Cardiac septum (tissue), 1 donor: ENCODE measurements around the gene LIME1. TPM values are rescaled to one million over a fixed set of nuclear protein-coding genes. Genes with fewer than 3 reads are reported as not detected.

ENCODE experiments used
- DNase-seq: peaks from one replicate; pipeline ENCODE4 v3.0.0-alpha.2; 2020; ENCODE audit warnings: low spot score
- intact Hi-C: fragments of 100-400 bp; cut with DNase I; formaldehyde crosslinking; loops from one replicate; pipeline ENCODE4 v1.14.0; 2022
- total RNA-seq: library from RNA; stranded (reverse); fragmentation: NEBNext Ultra II Directional; extraction: Animal tissue kit (Norgen Biotek cat#: 25700); gene quantifications from one replicate; pipeline ENCODE4 v1.2.1, GENCODE V29; 2021
- donor health status: DM: no; HTN: no; CAD: no.

The LIME1 gene
- total RNA-seq, 1 donor from 2014 or later, result 5.0 TPM

DNA sequence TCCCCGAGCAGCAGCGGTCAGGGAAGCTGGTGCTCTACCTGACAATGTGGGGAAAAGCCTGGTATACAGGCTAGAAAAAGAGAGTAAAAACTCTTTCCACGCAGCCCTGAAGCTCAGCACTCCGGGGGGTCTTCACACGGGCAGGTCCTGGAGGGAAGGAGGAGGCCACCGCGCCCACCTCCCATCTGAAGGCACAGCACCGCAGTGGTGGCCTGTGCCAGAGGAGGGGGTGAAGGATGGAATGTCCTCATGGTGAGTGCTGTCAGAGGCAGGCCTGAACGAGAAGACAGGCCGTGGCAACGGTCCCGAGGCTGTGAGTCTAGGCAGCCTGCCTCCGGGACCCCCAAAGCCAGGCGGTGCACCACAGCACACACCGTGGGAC is 9.0 kb downstream of the LIME1 start:
- no peak for DNase-seq
- intact Hi-C loops, result no loop called here

DNA sequence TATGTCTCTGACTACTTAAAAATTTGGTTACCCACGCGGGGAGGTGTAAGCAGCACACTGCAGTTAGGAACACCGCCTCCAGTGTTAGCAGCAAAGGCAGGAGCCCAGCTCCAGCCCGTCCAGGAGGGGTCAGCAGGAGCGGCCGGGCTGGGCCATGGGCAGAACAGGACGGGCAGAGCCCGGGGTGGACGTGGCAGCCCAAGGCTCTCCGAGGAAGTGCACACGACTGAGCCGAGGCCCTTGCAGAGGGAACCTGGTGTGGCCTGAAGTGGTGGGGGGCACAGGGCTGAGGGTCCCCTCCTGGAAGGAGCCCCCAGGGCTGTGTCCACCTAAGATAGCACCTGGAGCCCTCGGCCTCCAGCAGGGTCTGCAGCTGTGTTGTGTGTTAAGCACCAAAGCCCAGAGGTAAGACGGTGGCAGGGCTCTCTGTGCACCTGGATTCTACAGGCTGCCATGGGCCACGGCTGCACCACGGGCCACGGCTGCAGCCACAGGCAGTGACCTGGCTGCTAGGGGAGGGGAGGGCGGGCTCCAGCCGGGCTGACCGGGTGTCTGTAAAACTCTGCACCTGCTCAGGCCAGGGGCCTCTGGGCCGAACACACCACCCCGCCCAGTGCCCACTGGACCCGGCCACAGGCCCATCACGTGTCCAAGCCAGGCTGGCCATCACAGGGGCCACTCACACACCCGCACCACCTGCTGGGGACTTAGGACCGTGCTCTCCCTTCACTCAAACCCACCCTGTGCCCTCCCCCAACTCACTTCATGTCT is 9.7 kb downstream of the LIME1 start:
- intact Hi-C loops, result no loop called here
- no peak for DNase-seq

GRCh38 chr20:63746751-63747315 is 10.4 kb downstream of the LIME1 start:
- intact Hi-C loops, result no loop called here
- peak; percentile 71 for DNase-seq

DNA sequence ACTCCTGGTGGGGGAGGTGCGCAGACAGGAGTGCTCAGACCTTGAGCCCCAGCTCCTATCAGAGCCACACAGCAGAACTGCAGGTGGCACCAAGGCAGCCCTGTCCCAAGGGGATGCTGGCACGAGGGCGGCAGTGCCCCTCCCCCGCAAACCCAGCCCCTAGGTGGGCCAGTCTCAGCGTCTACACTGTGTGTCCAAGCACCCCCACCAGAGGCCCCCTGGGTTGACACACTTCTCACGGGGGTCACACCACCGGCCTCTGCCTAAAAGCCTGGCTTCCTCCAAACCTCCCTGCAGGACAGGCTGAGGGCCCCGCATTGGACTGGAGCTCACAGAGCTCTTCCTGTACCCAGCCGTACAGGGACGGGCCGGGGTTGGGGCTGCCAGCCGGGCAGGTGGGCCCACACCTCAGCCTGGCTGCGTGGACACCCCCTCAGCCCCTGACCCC is 11.2 kb downstream of the LIME1 start:
- intact Hi-C loops, result no loop called here
- DNase-seq, result peak; percentile 67

DNA sequence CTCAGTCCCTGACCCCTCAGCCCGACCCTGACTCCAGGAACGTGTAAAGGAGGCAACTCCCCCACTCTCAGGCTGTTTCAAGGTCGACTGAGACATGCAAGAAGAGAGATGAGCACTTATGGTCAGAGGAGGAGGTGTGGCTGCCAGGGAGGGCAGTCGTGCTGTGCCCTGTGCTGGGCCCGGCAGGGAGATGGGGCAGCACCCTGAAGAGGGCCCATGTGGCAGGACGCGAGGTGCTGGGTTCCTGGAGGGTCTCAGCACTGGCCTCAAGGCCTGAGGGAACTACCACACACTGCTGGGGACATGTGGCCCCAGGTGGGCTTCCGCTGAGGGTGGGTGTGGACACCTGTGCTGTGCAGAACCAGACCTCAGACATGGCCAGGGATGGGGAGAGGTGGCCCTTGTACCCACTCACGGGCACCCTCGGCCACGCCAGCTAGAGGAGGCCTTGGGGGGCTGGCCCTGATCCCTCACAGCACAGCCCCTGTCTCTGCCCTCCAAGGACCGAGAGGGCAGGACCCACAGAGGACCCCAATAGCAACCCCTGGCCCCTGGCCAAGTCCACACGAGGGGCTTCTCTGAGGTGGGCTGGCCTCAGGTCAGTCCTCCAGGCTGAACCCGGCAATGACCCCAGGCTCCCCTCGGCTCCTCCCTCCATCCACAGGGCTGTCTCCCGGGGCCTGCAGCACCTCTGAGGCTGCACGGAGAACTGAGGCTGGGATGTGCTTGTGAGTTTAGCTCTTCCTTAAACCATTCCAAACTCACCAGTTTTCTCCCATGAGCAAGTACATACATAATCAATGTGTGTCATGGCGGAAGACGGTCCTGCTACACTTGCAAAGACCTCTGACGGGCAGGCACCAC is 11.8 kb downstream of the LIME1 start:
- DNase-seq, result peak; percentile 74
- intact Hi-C loops, result no loop called here

- intact Hi-C loops, result no loop called here
- DNase-seq, result peak; percentile 55
Observed at GRCh38 chr20:63748934-63749270, 12.4 kb downstream of the LIME1 start.

DNA sequence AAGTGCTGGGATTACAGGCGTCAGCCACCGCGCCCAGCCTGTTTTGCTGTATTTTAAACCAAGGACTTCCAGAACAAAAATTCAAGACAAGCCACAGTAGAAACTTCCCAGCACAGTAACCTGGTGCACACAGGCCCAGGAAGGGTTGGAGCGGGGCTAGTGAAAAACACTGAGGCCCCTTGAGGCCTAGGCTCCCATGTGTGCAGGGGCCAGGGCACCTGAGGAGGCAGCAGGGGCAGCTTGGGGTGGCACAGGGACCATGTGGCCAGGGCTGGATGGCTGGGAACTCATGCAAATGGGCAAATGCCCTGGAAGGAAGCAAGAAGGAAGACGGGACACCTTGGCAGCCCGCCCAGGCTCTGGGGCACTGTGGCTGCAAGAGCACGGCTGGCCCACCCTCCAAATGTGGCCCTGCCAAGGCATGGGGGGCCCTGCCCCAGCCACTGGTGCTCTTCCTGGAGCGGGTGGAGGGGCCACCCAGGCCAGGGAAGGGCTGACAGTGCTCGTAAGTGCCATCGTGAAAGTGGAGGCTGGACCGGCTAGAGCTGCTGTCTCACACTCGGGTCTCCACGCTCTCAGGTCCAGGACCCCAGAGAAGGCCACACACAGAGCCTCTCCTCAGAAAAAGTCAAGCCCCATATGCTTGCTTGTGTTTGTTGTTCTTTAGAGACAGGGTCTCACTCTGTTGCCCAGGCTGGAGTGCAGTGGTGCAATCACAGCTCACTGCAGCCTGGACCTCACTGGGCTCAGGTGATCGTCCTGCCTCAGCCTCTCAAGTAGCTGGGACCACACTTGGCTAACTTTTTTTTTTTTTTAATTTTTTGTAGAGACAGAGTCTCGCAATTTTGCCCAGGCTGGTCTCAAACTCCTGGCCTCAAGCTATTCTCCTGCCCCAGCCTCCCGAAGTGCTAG is 13.4 kb downstream of the LIME1 start:
- intact Hi-C loops, result no loop called here
- no peak for DNase-seq

GRCh38 chr20:63750807-63751470 is 14.5 kb downstream of the LIME1 start:
- DNase-seq, result no peak
- intact Hi-C loops, result no loop called here

DNA sequence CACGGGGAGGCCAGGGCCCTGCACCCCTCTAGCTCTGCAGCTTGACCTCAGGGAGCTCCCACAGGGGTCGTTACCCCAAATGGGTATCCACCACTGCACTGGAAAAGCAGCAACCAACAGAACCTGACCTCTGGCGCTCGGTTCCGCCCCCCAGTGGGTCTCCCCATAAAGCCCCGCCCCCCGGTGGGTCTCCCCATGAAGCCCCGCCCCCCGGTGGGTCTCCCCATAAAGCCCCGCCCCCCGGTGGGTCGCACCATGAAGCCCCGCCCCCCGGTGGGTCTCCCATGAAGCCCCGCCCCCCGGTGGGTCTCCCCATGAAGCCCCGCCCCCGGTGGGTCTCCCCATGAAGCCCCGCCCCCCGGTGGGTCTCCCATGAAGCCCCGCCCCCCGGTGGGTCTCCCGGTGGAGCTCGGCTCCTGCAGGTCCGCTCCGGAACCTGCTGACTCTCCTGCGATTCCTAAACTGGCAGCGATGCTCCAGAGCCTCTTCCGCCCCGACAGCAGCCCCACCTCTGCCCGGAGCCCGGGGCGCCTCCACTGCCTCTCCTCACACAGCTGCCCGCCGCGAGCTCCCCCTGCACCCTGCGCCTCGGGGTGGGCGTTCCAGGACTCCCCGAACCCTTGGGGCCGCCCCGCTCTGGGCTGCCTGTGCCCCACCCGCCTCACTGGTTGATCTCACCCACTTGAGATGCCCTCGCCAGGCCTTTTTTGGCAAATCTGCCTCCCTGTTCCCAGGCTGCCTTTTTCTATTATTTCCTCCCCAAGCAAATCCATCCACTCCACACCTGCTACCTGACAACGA is 15.2 kb downstream of the LIME1 start:
- DNase-seq, result no peak
- intact Hi-C loops, result no loop called here

GRCh38 chr20:63752411-63753101 is 16.1 kb downstream of the LIME1 start:
- intact Hi-C loops, result no loop called here
- DNase-seq, result no peak

DNA sequence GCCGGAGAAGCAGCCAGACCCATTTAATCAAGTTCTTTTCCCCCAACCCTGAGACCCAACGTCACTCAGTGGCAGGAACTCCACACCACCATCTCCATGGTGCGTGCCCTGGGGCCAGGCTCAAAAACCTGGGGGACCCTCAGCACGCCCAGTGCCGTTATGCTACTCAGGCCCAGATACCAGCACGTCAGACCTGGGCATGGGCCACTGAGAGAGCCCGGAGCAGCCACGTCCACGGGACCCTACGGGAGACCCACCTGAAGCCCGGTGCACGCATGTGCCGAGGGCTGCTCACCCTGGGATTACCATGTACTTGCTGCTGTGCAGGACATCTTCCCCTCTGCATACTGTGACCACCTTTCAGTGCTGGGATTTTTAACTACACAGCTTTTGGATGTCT is 16.9 kb downstream of the LIME1 start:
- DNase-seq, result no peak
- intact Hi-C loops, result no loop called here

DNA sequence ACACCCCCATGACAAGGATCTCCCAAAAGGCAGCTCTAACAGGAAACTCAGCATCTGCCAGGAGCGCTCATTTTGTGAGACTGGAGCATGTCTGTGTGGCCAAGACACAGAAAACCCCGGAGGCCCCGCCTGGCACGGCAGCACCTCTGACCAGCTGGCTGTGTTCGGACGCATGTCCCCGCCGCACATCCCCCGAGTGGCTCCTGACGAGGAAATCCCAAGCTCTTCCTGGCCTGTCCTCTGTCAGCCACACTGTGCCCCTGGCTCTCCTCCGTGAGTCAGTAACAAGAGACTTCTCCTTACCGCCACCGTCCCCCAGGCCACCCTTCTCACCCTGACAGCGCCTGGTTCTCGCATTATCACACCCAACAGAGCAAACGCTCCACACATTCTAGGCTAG is 17.5 kb downstream of the LIME1 start:
- intact Hi-C loops, result no loop called here

GRCh38 chr20:63755933-63756647 is 19.6 kb downstream of the LIME1 start:
- intact Hi-C loops, result no loop called here
- DNase-seq, result no peak

More for the DNA sequence above, 17.5 kb downstream of the LIME1 start:
- no peak for DNase-seq

- DNase-seq, result no peak
- intact Hi-C loops, result no loop called here
Observed at GRCh38 chr20:63756648-63756991, 20.2 kb downstream of the LIME1 start.

DNA sequence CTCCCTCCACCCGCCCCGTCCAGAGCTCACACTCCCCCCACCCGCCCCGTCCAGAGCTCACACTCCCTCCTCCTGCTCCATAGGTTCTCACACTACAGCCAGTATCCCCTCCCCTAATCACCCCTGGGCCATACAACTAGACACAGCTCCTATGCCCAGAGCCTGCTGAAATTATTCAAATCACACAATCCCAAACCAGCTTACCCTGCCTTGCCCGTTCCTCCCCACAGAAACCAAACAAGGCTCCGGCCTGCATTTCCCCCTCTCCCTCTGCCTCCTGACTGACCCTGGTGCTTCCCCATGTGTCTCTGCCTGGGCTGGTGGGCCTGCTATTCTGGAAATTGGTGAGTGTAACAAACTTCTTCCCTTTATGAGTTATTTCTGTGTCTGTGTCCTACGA is 21.7 kb downstream of the LIME1 start:
- DNase-seq, result no peak
- intact Hi-C loops, result no loop called here

DNA sequence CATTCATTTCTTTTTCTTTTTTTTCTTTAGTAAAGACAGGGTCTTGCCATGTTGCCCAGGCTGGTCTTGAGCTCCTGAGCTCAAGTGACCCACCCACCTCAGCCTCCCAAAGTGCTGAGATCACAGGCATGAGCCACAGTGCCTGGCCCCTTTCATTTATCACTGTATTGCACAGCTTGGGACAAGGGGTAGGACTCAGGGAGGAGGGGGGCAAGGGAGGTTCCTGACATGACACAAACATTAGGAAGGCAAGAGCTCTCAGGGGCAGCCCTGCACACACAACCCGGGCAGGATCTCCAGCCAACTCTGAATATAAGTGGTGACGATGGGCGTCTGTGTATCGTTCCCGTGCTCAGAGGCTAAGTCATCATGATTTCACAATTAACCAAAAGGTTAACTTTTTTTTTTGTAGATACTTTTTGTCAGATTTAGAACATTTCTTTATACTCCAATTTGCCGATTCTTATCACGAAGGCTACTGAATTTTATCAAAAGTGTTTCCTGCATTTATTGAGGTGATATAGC is 23.0 kb downstream of the LIME1 start:
- intact Hi-C loops, result no loop called here
- no peak for DNase-seq
